ENCODE data around the gene SASH1.
"Not testable (repeated sequence)": the region's sequence is repeated elsewhere in the genome, so short reads cannot be mapped to it uniquely, and the experiment has no call there.

SASH1 gene

DNA sequence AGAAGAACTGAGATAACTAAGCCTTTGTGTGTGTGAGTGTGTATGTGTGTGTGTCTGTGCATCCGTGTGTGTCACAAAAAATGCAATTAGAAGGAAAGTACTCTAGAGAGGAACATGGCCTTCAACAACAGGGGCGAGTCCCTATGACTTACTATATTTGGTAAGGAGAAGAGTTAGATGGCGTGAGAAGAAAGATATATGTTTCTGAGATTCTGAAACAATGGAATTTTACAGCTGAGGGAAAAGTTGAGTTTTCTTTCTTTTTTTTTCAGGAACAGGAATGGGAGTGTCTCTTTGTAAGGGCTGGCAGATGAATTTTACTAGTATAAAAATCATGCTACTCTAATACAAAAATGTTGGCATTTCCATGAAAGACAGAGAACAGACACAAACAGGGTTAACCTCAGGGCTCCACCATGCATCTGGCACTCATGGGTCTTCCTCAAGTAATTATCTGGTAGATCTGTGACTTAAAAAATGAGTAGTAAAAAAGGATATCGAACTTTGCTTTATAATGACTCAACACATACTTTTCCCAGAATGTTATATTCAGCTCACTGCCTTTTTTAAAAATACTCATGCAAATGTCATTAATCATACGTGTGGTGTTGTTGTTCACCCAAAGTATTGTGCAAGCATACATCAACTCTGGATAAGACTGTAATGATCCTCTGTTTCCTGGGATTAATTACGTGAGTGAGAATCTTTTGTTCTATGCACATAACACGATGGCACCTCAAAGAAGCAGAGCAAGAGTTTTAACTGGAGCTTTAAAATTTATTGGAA lies 12.8 kb upstream of the SASH1 start:
- DNase-seq = no peak

DNA sequence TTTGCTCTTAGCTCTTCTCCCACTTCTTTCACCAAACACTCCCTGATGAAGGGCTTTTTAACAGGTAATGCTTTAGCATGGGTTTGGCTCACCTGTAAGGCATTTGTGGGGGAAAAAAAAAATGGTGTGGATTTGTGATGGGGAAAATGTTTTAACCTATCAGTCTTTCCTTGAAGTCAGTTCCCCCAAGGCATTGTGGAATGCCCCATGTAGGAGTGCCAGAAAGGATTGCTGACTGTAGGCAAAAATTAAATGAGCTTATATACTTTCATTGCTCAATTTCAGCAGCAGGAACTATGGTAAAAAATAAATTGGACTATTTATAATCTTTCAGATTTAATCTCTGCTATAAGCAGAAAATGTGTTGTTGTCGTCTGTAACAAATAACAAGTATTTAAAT lies 10.6 kb upstream of the SASH1 start:
- no peak for DNase-seq

GRCh38 chr6:148336901-148337300 lies 5.7 kb upstream of the SASH1 start:
- DNase-seq = no peak

GRCh38 chr6:148339766-148340165 lies 2.9 kb upstream of the SASH1 start:
- DNase-seq = no peak

DNA sequence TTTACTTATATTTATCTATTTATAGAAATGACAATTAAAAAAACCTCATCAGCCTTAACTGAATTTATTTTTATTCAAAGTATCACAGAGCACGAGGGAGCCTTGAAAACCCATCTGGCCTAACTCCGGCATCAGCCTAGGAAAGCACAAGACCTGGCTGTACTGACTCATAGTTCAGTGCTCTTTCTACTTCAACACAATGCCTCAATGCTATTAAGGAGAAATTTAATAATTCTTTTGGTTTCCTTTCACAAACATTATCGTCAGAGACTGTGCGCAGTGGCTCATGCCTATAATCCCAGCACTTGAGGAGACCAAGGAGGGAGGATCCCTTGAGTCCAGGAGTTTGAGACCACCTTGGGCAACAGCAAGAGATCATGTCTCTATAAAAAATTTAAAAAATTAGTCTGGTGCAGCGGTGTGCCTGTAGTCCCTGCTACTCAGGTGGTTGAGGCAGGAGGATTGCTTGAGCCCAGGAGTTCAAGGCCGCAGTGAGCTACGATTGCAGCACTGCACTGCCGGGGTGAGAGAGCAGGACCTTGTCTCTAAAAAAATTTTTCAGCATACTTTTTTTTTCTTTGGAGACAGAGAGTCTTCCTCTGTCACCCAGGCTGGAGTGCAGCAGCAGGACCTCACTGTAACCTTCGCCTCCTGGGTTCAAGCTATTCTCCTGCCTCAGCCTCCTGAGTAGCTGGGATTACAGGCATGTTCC lies 1.9 kb upstream of the SASH1 start:
- DNase-seq = no peak

DNA sequence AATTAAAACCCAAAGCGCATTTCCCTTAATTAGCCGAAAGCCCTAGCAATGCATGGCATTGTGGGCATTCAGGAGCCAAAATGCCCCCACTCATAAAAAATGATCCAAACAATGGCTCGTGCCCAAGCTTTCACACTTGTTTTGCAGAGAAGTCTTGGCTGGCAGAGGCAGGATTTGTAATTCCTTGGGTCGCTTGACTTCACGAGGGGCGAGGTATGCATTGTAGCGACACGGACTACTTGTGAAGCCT lies 613 bp upstream of the SASH1 start:
- no peak for DNase-seq

- DNase-seq = no peak
Measured at GRCh38 chr6:148343047-148343782, 577 bp downstream of the SASH1 start.

- DNase-seq = no peak
Measured at GRCh38 chr6:148345176-148345575, 2.5 kb downstream of the SASH1 start.

DNA sequence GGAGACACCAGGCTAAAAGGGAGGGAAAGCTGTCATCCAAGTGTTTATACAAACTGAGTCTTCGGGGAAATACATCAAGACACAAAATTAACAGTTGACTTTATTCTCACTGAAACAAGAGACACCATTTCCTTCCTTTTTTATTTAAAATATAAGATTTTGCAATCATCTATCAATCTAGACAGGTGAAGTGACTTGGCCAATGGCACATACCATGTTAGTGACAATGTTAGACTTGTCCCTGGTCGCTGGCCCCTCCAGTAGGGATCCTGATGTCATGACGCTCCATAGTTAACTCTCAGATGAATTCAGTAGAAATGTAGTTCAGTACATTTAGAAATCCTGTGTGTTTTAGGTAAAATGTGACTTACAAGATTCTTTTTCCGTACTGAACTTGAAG lies 2.9 kb downstream of the SASH1 start:
- DNase-seq = no peak

DNA sequence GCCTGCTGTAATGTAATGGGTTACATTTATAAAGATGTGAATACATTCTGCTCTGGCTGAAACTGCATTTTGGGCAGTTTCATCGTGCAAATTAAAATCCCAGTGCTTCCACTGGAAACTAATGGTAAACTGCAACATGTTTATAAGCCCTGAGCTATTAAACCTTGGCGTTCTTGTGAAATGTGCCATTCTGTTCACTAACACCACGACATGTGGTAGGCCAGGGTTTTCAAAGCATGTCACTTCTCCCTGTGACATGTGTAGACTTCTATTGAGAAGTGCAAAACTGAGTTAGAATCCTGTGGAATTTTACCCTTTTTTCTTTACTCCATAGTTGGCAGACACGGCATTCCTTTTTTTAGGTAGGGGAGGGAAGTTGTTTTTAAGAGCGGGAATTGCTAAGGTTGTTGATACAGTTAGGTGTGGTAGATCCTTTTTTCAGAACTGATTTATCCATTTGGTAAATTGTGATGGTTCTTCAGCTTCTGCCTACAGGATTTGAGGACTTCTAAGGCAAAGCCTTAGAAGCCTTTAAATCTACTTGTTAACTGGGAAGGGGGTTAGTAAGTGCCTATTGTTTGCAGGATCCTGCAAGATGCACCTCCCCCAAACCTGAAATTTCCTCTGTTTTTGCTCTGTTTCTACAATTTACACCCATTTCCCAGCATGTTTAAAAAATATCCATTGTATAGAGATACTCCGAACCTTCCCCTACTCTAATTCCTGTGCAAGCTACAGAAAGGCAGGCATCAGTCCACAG lies 4.2 kb downstream of the SASH1 start:
- no peak for DNase-seq

GRCh38 chr6:148347441-148348054 lies 4.9 kb downstream of the SASH1 start:
- no peak for DNase-seq

DNA sequence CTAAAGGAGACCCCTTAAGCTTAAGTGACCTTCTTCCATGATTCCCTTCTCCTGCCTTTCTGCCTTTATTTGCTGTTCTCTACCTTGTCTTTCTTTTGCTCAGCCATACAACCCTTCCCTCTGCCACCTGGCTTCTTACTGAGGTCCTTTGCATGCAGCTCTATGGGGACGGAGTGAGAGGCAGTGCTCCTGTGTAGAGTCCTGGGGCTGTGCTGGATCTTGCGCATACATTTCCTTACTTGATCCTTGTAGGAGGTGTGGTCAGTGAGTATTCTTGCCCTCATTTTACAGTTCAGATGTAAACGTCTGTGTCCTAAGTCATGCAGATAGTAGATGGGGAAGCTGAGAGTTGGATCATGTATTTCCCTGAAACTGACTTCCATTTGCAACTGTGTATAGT lies 5.7 kb downstream of the SASH1 start:
- no peak for DNase-seq

DNA sequence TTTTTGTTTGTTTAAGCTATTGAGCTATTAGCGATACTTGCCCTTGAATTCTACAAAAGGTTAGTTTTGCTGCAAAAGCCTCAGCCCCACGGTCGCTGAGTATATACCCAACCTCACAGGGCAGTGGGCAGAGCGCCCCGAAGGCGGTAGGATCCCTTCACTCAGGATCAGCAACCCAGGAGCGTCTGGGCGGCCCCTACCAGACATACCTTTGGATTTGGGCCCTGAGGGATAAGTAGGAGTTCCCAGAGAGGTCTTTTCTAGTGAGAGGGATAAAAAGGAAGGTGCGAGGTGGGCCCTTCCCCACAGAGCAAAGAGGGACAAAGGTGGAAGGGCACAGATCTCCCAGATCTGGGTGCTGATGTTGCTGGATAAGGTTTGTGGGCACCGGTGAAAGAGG lies 6.1 kb downstream of the SASH1 start:
- no peak for DNase-seq

GRCh38 chr6:148349466-148349865 lies 6.8 kb downstream of the SASH1 start:
- no peak for DNase-seq

DNA sequence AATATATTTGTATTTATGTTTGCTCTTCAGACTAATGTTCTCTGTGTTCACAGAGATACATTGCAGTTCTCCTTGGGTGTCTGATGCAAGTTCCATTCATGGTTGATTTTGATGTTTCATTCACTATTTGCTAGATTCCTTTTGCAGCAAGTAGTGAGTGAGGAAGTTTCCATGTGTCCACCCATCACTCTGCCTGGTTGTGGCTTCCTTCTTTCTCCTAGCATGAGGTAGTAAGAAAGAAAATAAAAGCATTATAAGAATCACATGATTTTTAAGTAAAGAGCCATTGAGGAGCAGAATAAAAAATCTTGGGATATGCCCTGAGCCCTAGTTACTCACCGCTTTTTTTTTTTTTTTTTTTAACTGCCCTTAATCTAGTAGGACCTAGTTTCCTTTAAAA lies 8.7 kb downstream of the SASH1 start:
- DNase-seq = no peak

GRCh38 chr6:148352421-148352820 lies 9.8 kb downstream of the SASH1 start:
- DNase-seq = not testable (repeated sequence)

GRCh38 chr6:148358196-148358785 lies 15.7 kb downstream of the SASH1 start:
- DNase-seq = no peak

- no peak for DNase-seq
Measured at GRCh38 chr6:148359228-148359627, 16.6 kb downstream of the SASH1 start.

GRCh38 chr6:148364056-148364824 lies 21.6 kb downstream of the SASH1 start:
- DNase-seq = no peak

DNA sequence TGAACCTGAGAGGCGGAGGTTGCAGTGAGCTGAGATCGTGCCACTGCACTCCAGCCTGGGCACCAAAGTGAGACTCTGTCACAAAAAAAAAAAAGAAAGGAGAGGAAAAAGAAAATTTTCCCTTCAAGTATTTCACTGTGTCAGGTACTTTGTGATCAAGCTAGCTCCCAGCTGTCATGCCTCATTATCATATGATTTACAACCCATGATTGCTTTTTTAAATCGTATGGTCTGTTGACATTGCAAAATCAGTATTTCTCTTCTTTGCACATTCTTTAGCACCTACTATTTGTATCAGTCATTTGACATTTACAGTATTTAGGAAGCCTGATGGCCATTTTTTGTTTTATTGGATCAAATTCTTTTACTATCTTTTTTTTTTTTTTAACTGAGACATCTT lies 22.4 kb downstream of the SASH1 start:
- DNase-seq = no peak

DNA sequence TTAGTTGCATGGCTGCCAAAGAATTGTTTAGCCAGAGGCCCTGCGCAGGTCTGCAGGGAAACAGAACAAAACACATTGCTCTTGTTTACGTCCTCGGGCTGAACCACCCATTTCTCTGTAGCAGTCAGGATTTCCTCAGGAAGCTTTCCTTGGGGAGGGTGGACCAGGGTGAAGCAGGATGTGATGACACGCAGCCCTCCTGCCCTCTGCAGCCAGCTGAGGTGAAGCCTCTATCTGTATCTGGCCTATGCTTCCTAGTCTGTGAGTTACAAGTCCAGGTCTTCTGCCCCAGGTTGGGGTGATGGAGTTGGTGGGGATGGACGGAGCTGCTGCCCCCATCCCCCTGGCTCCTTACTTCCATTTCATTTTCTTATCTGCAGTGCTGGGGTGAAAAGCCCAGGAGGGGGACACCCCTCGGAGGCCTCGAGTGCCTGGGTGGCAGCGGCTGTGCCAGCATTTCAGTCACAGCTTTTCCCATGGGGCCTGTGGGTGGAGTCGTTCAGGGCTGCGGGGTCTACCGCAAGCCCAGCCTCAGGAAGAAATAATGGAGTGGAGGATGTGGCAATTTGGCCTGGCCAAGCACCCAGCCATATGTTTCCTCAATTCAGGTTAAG lies 24.9 kb downstream of the SASH1 start:
- DNase-seq = no peak

All from NCI-H1694 (cell line).